HG03060 (cell line): ENCODE data around the gene SNED1.

Experiments
- ATAC-seq: cut with Tn5 transposase; IDR thresholded peaks from one replicate; pipeline ENCODE4 v1.9.1; 2021; ENCODE audit warnings: low read depth, moderate number of reproducible peaks; ENCODE audit not compliant: unreplicated experiment

SNED1 gene

GRCh38 chr2:241123816-241124536 is 125.6 kb downstream of the SNED1 start:
- no peak for ATAC-seq

- no peak for ATAC-seq
These were observed 127.2 kb downstream of the SNED1 start for GRCh38 chr2:241125626-241126025.

- ATAC-seq, result no peak
These were observed 127.8 kb downstream of the SNED1 start for GRCh38 chr2:241126201-241126611.

- no peak for ATAC-seq
These were observed 128.4 kb downstream of the SNED1 start for GRCh38 chr2:241126771-241127202.

- ATAC-seq, result no peak
These were observed 129.8 kb downstream of the SNED1 start for GRCh38 chr2:241128266-241128665.

GRCh38 chr2:241129086-241129871 is 130.9 kb downstream of the SNED1 start:
- ATAC-seq, result no peak

- ATAC-seq, result no peak
These were observed 131.9 kb downstream of the SNED1 start for GRCh38 chr2:241130316-241130715.

GRCh38 chr2:241131531-241131930 is 133.1 kb downstream of the SNED1 start:
- no peak for ATAC-seq

- ATAC-seq, result no peak
These were observed 134.4 kb downstream of the SNED1 start for GRCh38 chr2:241132538-241133435.

GRCh38 chr2:241133436-241133820 is 135.0 kb downstream of the SNED1 start:
- no peak for ATAC-seq

- no peak for ATAC-seq
These were observed 136.3 kb downstream of the SNED1 start for GRCh38 chr2:241134711-241135110.

GRCh38 chr2:241135737-241136136 is 137.3 kb downstream of the SNED1 start:
- ATAC-seq, result no peak

- ATAC-seq, result no peak
These were observed 137.8 kb downstream of the SNED1 start for GRCh38 chr2:241136191-241136590.

- no peak for ATAC-seq
These were observed 138.3 kb downstream of the SNED1 start for GRCh38 chr2:241136661-241137260.

GRCh38 chr2:241137276-241138190 is 139.1 kb downstream of the SNED1 start:
- ATAC-seq, result no peak

GRCh38 chr2:241138471-241138870 is 140.1 kb downstream of the SNED1 start:
- no peak for ATAC-seq

- ATAC-seq, result no peak
These were observed 141.4 kb downstream of the SNED1 start for GRCh38 chr2:241139531-241140444.

- ATAC-seq, result no peak
These were observed 142.0 kb downstream of the SNED1 start for GRCh38 chr2:241140445-241140840.
